Calu3 (cell line): Measurements from ENCODE around the gene ARHGAP6. TPM values are rescaled to one million over a fixed set of nuclear protein-coding genes. Genes with fewer than 3 reads are reported as not detected.
A peak's percentile ranks its signal among the peaks of the same experiment; 100 is the strongest.

ENCODE experiments used
- BruUV-seq: library from RNA; stranded (reverse); fragments of 400-500 nt; replicated peaks from 2 replicates; lab custom pipeline; 2021; lab: Mats Ljungman, UMichigan
- CTCF ChIA-PET: fragments of 300-600 bp; sonication (Branson Sonifier 250); formaldehyde crosslinking; loops from one replicate; lab custom pipeline; 2022; ENCODE audit warnings: antibody characterized with exemption; lab: Charles Lee
- DNase-seq: peaks from one replicate; pipeline ENCODE4 v3.0.0; 2022
- H3K27ac Mint-ChIP-seq: one replicate; pipeline ENCODE4 v1.8.0; 2022; ENCODE audit warnings: mixed read lengths; ENCODE audit not compliant: unreplicated experiment
- H3K27me3 Mint-ChIP-seq: one replicate; pipeline ENCODE4 v1.8.0; 2022; ENCODE audit warnings: mixed read lengths; ENCODE audit not compliant: unreplicated experiment
- H3K36me3 Mint-ChIP-seq: one replicate; pipeline ENCODE4 v1.8.0; 2022; ENCODE audit warnings: mild to moderate bottlenecking, moderate library complexity, mixed read lengths; ENCODE audit not compliant: insufficient read depth, unreplicated experiment
- H3K4me1 Mint-ChIP-seq: one replicate; pipeline ENCODE4 v1.8.0; 2022; ENCODE audit warnings: mild to moderate bottlenecking, low read depth, mixed read lengths; ENCODE audit not compliant: unreplicated experiment
- H3K4me3 Mint-ChIP-seq: one replicate; pipeline ENCODE4 v1.8.0; 2022; ENCODE audit warnings: mild to moderate bottlenecking, low read depth, moderate library complexity, mixed read lengths; ENCODE audit not compliant: unreplicated experiment
- H3K9me3 Mint-ChIP-seq: one replicate; pipeline ENCODE4 v1.8.0; 2022; ENCODE audit warnings: low read depth, mixed read lengths; ENCODE audit not compliant: unreplicated experiment
- intact Hi-C: fragments of 100-400 bp; cut with micrococcal nuclease; formaldehyde crosslinking; loops from one replicate; pipeline ENCODE4 v1.10.0; 2022; ENCODE audit not compliant: unreplicated experiment
- total RNA-seq: library from RNA; stranded (reverse); gene quantifications from 2 replicates; pipeline ENCODE4 v1.2.3, GENCODE V29; 2022
- TF ChIP-seq, protein P1 (sequence below): fragments of 200-600 bp; IDR thresholded peaks from one replicate; pipeline ENCODE4 v1.8.0; 2022; ENCODE audit warnings: antibody characterized with exemption; ENCODE audit not compliant: unreplicated experiment

The ARHGAP6 gene
- total RNA-seq, 1 experiment from 2014 or later: not detected

GRCh38 chrX:11269006-11269405 is 396.7 kb downstream of the ARHGAP6 start:
- DNase-seq: no peak
- Mint-ChIP-seq H3K4me1 (peaks cover 23% of the 10 kb centered on the region), H3K27ac (no peak overlapping the region), H3K4me3 (no peak overlapping the region), H3K27me3 (no peaks in the 10 kb centered on the region), H3K9me3 (no peaks in the 10 kb centered on the region), H3K36me3 (no peaks in the 10 kb centered on the region)
- no TSS peak for BruUV-seq
- intact Hi-C loops: loop anchor here (10.0 kb wide), 1 partner anchor 124 kb away; no protein-coding TSS in a partner anchor
- TF ChIP-seq, protein P1, sequence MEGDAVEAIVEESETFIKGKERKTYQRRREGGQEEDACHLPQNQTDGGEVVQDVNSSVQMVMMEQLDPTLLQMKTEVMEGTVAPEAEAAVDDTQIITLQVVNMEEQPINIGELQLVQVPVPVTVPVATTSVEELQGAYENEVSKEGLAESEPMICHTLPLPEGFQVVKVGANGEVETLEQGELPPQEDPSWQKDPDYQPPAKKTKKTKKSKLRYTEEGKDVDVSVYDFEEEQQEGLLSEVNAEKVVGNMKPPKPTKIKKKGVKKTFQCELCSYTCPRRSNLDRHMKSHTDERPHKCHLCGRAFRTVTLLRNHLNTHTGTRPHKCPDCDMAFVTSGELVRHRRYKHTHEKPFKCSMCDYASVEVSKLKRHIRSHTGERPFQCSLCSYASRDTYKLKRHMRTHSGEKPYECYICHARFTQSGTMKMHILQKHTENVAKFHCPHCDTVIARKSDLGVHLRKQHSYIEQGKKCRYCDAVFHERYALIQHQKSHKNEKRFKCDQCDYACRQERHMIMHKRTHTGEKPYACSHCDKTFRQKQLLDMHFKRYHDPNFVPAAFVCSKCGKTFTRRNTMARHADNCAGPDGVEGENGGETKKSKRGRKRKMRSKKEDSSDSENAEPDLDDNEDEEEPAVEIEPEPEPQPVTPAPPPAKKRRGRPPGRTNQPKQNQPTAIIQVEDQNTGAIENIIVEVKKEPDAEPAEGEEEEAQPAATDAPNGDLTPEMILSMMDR: no peak
- CTCF ChIA-PET: no interaction called here

- no peak overlapping the region for H3K4me3 Mint-ChIP-seq
- intact Hi-C loops: loop anchor here (10.0 kb wide), 1 partner anchor 123 kb away; no protein-coding TSS in a partner anchor
- no peaks in the 10 kb centered on the region for H3K36me3 Mint-ChIP-seq
- DNase-seq: no peak
- no TSS peak for BruUV-seq
- peak overlapping the region; percentile 82 for H3K27ac Mint-ChIP-seq
- H3K27me3 Mint-ChIP-seq: no peaks in the 10 kb centered on the region
- H3K4me1 Mint-ChIP-seq: peaks cover 23% of the 10 kb centered on the region
- TF ChIP-seq, protein P1: no peak
- no peaks in the 10 kb centered on the region for H3K9me3 Mint-ChIP-seq
- CTCF ChIA-PET: interaction anchor here (0.5 kb wide), 1 partner anchor 118 kb away, joined by 3 read pairs; no protein-coding TSS in a partner anchor
Observed at GRCh38 chrX:11267425-11267824, 398.3 kb downstream of the ARHGAP6 start.

GRCh38 chrX:11266573-11267003 is 399.1 kb downstream of the ARHGAP6 start:
- no peaks in the 10 kb centered on the region for H3K36me3 Mint-ChIP-seq

GRCh38 chrX:11265352-11265751 is 400.4 kb downstream of the ARHGAP6 start:
- H3K4me1 Mint-ChIP-seq: peaks cover 20% of the 10 kb centered on the region
- no TSS peak for BruUV-seq
- intact Hi-C loops: loop anchor here (10.0 kb wide), 1 partner anchor 121 kb away; no protein-coding TSS in a partner anchor
- H3K4me3 Mint-ChIP-seq: no peak overlapping the region
- CTCF ChIA-PET: no interaction called here
- DNase-seq: no peak
- H3K27ac Mint-ChIP-seq: no peak overlapping the region
- no peaks in the 10 kb centered on the region for H3K27me3 Mint-ChIP-seq
- no peaks in the 10 kb centered on the region for H3K36me3 Mint-ChIP-seq
- no peaks in the 10 kb centered on the region for H3K9me3 Mint-ChIP-seq
- TF ChIP-seq, protein P1: no peak

More at GRCh38 chrX:11266573-11267003, 399.1 kb downstream of the ARHGAP6 start:
- DNase-seq: no peak
- Mint-ChIP-seq H3K4me3 (no peak overlapping the region), H3K4me1 (peaks cover 23% of the 10 kb centered on the region), H3K9me3 (no peaks in the 10 kb centered on the region), H3K27me3 (no peaks in the 10 kb centered on the region), H3K27ac (no peak overlapping the region)
- intact Hi-C loops: loop anchor here (10.0 kb wide), 1 partner anchor 122 kb away; no protein-coding TSS in a partner anchor
- TF ChIP-seq, protein P1: no peak
- CTCF ChIA-PET: no interaction called here
- no TSS peak for BruUV-seq
